Testis (tissue), 3 donors: Measurements from ENCODE around the gene SERP2. TPM values are rescaled to one million over a fixed set of nuclear protein-coding genes. Genes with fewer than 3 reads are reported as not detected.
A peak's percentile ranks its signal among the peaks of the same experiment; 100 is the strongest.

Source experiments
- DNase-seq: peaks from one replicate; pipeline ENCODE4 v3.0.0-alpha.2; 2019
- H3K27ac ChIP-seq, 2 donors: fragments of 200-600 bp; sonication (generic); one replicate each; pipeline ENCODE4 v1.5.1; 2019
- H3K27me3 ChIP-seq: fragments of 200-600 bp; sonication (generic); one replicate; pipeline ENCODE4 v1.5.1; 2019
- H3K36me3 ChIP-seq: fragments of 200-600 bp; sonication (generic); one replicate; pipeline ENCODE4 v1.5.1; 2017; ENCODE audit warnings: low read depth; ENCODE audit errors: missing control alignments
- H3K4me1 ChIP-seq: fragments of 200-600 bp; sonication (generic); one replicate; pipeline ENCODE4 v1.5.1; 2019
- H3K4me3 ChIP-seq, 2 donors: fragments of 200-600 bp; sonication (generic); one replicate each; pipeline ENCODE4 v1.5.1; 2017 to 2019
- H3K9me3 ChIP-seq: fragments of 200-600 bp; sonication (generic); one replicate; pipeline ENCODE4 v1.5.1; 2017
- POLR2A ChIP-seq: fragments of 450-650 bp; IDR thresholded peaks from one replicate; pipeline ENCODE4 v1.6.1; 2017; ENCODE audit warnings: antibody characterized with exemption, mild to moderate bottlenecking, moderate library complexity
- WGBS, 2 donors: methylation state at CpG; one replicate each; pipeline ENCODE4 v1.1.5; 2018; 5-methylcytosine and 5-hydroxymethylcytosine counted together
- intact Hi-C: fragments of 100-400 bp; cut with DNase I; formaldehyde crosslinking; loops from one replicate; pipeline ENCODE4 v1.15.1; 2023; ENCODE audit warnings: low total_unique reads
- polyA plus RNA-seq: library from polyadenylated mRNA; stranded (reverse); fragments of 350-450 nt; fragmentation: Illumina TruSeq; extraction: RNeasy Lipid Tissue Mini Kit (QIAGEN cat#74804); gene quantifications from one replicate; pipeline ENCODE4 v1.2.3, GENCODE V29; 2014; ENCODE audit warnings: low read depth, low replicate concordance; ENCODE audit not compliant: insufficient read depth
- total RNA-seq, 2 donors: library from RNA; depleted of rRNA; stranded (reverse); fragments of >200 nt; gene quantifications; one replicate each; pipeline ENCODE4 v1.2.3, GENCODE V29; 2016
- TF ChIP-seq, protein P1 (sequence below), 3 experiments: fragments of 450-650 bp in 2 of 3; fragments of 200-600 bp in 1 of 3; sonication (generic) in 1 of 3; IDR thresholded peaks; one replicate each; pipeline ENCODE4 v1.5.1; 2016 to 2019; ENCODE audit warnings: antibody characterized with exemption in 3 of 3, mild to moderate bottlenecking in 2 of 3, moderate library complexity in 1 of 3

The SERP2 gene
- total and polyA plus RNA-seq, 3 donors from 2014 or later: 23.5 to 59.2 (median 31.4) TPM

DNA sequence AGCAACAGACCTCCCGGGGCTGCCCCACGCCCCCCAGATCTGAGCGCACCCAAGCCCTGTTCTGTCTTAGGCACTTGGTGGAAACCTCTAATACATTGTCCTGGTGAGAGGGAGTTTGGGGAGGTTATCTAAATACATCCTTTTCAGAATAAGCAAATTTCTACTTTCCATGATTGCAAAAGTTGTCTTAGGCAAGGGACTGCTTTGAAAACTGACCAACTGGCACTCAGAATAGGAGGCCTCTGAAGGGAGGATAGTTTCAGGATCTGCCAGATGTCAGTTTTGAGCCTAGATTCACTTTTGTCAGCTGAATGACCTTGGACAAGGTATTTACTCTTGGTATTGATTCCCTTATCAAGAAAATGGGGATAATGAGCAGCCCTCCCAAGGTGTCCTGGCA, 11.8 kb downstream of the SERP2 start:
- DNase-seq: no peak
- H3K4me3 ChIP-seq: no peak overlapping the region
- no peaks in the 10 kb centered on the region for H3K36me3 ChIP-seq
- H3K9me3 ChIP-seq: no peaks in the 10 kb centered on the region
- H3K4me1 ChIP-seq: peaks cover 47% of the 10 kb centered on the region
- whole genome bisulfite sequencing, 2 donors: 92 to 98% methylated on average over 3 of the region's 3 CpGs
- intact Hi-C loops: no loop called here
- H3K27me3 ChIP-seq: no peaks in the 10 kb centered on the region
- TF ChIP-seq POLR2A: no peak
- TF ChIP-seq, protein P1, sequence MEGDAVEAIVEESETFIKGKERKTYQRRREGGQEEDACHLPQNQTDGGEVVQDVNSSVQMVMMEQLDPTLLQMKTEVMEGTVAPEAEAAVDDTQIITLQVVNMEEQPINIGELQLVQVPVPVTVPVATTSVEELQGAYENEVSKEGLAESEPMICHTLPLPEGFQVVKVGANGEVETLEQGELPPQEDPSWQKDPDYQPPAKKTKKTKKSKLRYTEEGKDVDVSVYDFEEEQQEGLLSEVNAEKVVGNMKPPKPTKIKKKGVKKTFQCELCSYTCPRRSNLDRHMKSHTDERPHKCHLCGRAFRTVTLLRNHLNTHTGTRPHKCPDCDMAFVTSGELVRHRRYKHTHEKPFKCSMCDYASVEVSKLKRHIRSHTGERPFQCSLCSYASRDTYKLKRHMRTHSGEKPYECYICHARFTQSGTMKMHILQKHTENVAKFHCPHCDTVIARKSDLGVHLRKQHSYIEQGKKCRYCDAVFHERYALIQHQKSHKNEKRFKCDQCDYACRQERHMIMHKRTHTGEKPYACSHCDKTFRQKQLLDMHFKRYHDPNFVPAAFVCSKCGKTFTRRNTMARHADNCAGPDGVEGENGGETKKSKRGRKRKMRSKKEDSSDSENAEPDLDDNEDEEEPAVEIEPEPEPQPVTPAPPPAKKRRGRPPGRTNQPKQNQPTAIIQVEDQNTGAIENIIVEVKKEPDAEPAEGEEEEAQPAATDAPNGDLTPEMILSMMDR (IDR thresholded peaks at IDR 0.05): no peak
- peak overlapping the region; percentile 16 to 61 for H3K27ac ChIP-seq

DNA sequence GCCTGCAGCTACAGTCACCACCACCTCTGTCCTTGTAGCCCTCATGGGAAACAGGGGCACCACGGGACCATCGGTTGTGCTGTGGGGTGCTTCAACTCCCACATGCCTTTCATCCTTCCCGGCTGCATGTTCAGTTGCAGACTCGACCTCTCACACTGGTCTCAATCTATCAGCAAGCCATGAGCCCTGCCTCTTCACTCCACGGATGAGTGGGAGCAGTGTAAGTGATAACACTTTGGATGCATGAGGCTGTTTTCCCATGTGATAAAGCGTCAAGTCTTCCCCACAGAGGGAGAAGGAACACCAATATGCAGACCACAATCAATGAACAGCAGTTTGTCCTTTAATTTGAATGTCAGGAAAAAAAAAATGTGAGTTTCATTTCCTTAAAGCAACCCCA, 12.2 kb downstream of the SERP2 start:
- peak; percentile 63 for DNase-seq
- 61 to 82% methylated on average over 4 to 6 of the region's 6 CpGs for WGBS, 2 donors
- Histone ChIP-seq H3K4me3 (no peak overlapping the region), H3K9me3 (no peaks in the 10 kb centered on the region), H3K27me3 (no peaks in the 10 kb centered on the region), H3K4me1 (peaks cover 47% of the 10 kb centered on the region), H3K27ac (peak overlapping the region; percentile 16 to 61), H3K36me3 (no peaks in the 10 kb centered on the region)
- intact Hi-C loops: no loop called here
- TF ChIP-seq, protein P1 (IDR thresholded peaks at IDR 0.05): no peak
- no peak for TF ChIP-seq POLR2A

DNA sequence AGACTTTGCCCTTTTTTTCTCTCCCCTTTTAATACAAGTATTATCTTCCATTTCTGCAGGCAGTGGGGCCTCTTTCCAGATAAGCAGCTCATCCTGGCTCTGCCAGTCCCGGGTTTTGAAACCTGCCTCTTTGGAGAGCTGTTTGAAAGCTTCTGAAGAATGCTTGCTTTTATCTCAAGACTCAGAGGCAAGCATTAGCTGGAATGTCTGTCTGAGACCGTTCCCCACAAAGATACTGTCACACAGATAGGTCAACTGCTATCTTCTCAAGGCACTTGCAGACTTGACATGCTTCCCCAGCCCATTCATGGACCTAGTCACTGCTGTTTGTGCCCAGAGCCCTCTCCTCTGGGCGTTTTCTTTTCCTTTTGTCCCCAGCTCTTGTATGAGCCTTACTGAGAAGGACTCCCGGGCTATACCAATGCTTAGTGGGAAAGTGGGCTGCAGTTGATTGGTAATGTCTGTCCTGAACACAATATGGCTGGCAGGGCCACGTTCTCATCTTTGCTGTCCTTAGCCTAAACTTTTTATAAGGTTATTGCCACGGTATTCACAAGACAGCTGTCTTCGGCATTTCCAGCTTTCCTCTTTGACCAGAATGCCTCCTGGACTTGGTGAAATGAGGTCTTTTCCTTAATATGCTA, 13.4 kb downstream of the SERP2 start:
- DNase-seq: peak; percentile 35
- TF ChIP-seq, protein P1 (IDR thresholded peaks at IDR 0.05): no peak
- TF ChIP-seq POLR2A: no peak
- Histone ChIP-seq H3K4me1 (peaks cover 47% of the 10 kb centered on the region), H3K36me3 (no peaks in the 10 kb centered on the region), H3K27ac (peak overlapping the region; percentile 26 to 72), H3K4me3 (no peak overlapping the region), H3K27me3 (no peaks in the 10 kb centered on the region), H3K9me3 (no peaks in the 10 kb centered on the region)
- intact Hi-C loops: no loop called here
- WGBS, 2 donors: 65 to 77% methylated on average over 7 of the region's 7 CpGs

DNA sequence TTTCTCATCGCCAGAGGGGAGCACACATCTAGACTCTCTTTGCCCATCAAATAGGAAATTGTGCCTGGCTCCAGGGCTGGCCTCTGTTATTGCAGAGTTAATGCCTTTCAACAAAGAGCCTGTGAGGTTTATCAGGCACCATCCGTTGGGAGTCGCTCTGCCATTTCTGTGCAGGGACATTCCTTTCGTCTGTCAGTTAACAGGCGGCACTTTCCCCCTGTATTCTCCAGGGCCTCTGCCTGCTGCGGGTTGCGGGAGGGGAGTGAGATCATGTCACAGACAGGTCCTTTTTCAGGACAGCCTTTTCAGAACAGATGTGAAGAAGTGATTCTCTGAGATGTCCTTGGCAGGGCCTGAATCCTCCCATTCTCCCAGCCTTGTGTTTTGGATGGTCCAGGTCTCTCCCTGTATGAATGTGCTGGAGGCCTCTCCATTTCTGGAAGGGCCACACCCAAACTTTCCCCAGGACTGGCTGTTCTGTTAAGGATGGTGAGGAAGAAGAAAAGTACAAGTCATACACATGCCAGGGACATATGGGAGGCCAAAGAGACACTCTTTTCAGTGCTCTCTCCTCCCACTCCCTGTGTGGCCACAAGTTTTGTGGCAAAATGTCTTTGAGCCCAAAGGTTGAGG, 14.9 kb downstream of the SERP2 start:
- H3K27me3 ChIP-seq: no peaks in the 10 kb centered on the region
- H3K27ac ChIP-seq: peak overlapping the region in 1 of 2 donors; percentile 62
- peaks cover 42% of the 10 kb centered on the region for H3K4me1 ChIP-seq
- TF ChIP-seq, protein P1 (IDR thresholded peaks at IDR 0.05): no peak
- no peak for TF ChIP-seq POLR2A
- no peaks in the 10 kb centered on the region for H3K9me3 ChIP-seq
- intact Hi-C loops: no loop called here
- WGBS, 2 donors: 49 to 100% methylated on average over 1 to 7 of the region's 7 CpGs
- no peak overlapping the region for H3K4me3 ChIP-seq
- no peaks in the 10 kb centered on the region for H3K36me3 ChIP-seq
- DNase-seq: peak; percentile 39
